GM18907 (cell line): ENCODE measurements around the gene SYNJ1.
"Not testable (repeated sequence)": the region's sequence is repeated elsewhere in the genome, so short reads cannot be mapped to it uniquely, and the experiment has no call there.

Experiments
- ATAC-seq: cut with Tn5 transposase; IDR thresholded peaks from one replicate; pipeline ENCODE4 v1.9.1; 2021; ENCODE audit warnings: mild to moderate bottlenecking, moderate library complexity; ENCODE audit not compliant: unreplicated experiment

The SYNJ1 gene, protein sequence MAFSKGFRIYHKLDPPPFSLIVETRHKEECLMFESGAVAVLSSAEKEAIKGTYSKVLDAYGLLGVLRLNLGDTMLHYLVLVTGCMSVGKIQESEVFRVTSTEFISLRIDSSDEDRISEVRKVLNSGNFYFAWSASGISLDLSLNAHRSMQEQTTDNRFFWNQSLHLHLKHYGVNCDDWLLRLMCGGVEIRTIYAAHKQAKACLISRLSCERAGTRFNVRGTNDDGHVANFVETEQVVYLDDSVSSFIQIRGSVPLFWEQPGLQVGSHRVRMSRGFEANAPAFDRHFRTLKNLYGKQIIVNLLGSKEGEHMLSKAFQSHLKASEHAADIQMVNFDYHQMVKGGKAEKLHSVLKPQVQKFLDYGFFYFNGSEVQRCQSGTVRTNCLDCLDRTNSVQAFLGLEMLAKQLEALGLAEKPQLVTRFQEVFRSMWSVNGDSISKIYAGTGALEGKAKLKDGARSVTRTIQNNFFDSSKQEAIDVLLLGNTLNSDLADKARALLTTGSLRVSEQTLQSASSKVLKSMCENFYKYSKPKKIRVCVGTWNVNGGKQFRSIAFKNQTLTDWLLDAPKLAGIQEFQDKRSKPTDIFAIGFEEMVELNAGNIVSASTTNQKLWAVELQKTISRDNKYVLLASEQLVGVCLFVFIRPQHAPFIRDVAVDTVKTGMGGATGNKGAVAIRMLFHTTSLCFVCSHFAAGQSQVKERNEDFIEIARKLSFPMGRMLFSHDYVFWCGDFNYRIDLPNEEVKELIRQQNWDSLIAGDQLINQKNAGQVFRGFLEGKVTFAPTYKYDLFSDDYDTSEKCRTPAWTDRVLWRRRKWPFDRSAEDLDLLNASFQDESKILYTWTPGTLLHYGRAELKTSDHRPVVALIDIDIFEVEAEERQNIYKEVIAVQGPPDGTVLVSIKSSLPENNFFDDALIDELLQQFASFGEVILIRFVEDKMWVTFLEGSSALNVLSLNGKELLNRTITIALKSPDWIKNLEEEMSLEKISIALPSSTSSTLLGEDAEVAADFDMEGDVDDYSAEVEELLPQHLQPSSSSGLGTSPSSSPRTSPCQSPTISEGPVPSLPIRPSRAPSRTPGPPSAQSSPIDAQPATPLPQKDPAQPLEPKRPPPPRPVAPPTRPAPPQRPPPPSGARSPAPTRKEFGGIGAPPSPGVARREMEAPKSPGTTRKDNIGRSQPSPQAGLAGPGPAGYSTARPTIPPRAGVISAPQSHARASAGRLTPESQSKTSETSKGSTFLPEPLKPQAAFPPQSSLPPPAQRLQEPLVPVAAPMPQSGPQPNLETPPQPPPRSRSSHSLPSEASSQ (N-terminal part only)

DNA sequence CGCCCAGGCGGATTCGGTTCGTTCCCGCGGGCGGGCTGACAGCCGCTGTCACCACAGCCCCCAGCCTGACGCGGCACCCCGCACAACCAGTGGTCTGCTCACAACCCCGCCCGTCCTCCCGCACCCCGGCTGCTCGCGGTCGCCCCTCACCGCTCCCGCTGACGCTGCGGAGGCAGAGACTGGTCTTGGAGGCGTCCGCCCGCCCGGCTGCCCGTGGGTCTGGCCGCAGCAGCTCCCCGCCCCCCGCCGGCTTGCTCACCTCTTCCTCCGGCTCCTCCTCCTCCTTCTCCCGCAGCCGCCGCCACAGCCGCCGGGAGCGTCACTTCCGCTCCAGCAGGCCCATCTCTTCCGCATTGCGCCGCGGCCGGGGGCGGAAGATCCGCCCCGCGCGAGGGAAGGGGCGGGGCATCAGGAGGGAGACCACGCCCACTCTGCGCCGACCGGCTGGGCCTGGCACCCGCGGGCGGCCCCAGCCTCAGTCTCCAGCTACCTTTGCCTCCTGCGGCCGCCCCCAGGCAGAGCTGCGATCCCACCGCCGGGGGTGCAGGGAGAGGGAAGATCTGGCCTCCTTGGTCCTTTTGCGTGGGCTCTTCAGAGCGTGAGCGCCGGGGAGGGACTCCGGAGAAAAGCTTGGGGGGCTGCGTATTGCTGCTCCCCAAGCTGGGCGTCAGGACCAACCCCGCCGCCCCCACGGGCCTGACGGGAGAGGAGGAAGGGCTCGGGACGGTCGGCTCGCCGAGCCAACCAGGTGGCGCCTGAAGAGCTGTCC, at the start of gene SYNJ1:
TSS of gene SYNJ1 (minus strand) at position 327 of the 769 bp plus-strand sequence. CDS start 1,118 bp downstream, outside the sequence.
- ATAC-seq = peak; percentile 92

DNA sequence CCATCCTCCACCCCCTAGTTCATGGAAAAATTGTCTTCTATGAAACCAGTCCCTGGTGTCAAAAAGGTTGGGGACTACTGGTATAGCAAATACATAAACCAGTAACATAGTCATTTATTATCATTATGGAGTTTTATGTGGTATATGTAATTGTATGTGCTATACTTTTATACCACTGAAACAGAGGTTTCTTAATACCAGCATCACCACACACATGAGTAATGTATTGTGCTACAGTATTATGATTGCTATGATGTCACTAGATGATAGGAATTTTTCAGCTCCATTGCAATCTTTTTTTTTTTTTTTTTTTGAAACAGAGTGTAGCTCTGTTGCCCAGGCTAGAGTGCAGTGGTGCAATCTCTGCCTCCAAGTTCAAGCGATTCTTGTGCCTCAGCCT, 49.5 kb upstream of the SYNJ1 start:
- ATAC-seq = no peak

DNA sequence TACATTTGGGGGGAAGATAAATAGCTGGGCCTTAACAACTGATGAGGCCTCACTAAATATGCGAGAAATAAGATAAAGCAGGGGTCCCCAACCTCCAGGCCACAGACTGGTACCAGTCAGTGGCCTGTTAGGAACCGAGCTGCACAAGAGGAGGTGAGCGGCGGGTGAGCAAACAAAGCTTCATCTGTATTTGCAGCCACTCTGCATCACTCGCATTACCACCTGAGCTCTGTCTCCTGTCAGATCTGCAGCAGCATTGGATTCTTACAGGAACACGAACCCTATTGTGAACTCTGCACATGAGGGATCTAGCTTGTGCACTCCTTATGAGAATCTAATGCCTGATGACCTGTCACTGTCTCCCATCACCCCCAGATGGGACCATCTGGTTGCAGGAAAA, 48.9 kb upstream of the SYNJ1 start:
- no peak for ATAC-seq

DNA sequence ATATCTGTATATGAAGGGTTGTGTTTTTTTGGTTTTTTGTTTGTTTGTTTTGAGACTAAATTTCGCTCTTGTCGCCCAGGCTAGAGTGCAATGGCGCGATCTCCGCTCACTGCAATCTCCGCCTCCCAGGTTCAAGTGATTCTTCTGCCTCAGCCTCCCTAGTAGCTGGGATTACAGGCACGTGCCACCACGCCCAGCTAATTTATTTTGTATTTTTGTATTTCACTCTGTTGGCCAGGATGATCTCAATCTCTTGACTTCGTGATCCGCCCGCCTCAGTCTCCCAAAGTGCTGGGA, 45.2 kb upstream of the SYNJ1 start:
- ATAC-seq = not testable (repeated sequence)

DNA sequence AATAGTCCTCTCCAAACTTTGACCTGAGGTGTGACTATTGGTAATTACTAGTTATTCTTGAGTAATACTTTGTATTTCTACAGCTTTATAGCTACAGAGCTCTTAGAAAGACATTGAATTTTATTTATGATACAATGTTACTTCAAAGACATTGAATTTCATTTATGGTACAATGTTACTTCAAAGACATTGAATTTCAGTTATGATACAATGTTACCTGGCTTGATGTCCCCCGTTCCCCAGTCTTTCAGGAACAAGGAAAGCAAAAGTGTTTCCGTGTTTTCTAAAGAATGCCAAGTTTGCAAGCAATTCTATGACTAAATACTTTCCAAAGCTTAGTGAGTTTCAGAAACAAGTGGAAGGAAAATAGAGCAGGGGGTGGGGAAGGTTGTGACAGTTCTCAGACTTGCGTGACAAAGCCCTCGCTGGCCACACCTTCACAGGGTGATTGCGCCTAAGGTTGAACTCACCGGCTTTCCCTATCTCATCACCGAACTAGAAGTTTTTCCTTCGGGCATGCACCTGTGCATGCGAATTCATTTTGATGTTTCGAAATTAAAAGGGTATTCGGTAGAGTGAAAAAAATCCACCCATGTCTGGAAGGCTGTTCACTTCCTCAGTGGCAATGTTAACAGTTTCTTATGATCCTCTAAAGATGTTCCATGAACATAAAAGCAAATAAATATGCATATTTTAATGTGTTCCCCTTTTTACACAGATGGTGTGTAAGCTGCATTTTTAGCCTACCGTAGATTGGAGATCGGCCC, 44.7 kb upstream of the SYNJ1 start:
- ATAC-seq = no peak

DNA sequence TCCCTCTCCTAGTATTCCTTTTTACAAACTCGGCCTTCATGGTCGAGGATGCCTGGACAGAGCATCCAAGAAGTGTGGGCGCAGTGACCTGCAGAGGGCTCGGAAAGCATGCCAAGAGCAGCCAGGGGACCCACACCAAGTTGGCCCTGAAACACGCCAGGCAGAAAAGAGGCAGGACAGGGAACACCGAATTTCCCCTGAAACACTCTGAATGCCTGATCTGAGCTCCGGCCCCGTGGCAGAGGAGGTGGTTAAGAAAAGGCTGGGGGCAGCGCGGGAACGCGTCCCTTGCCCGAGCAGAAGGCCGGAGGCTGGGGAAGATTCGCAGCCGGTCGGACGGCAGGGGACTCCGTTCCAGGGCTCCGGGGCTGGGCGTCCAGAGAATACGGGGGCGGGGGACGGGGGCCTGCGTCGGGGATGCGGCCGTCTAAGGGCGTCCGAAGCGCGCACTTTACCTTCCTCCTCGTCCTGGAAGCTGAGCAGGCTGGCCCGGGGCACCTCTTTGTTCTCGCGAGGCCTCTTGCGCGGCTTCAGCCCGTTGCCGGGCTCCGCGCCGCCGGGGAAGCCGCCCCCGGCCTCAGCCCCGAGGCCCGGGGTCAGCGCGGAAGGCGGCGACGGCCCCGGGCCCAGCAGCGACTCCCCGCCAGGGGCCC, 43.2 kb upstream of the SYNJ1 start:
- peak; percentile 43 for ATAC-seq

DNA sequence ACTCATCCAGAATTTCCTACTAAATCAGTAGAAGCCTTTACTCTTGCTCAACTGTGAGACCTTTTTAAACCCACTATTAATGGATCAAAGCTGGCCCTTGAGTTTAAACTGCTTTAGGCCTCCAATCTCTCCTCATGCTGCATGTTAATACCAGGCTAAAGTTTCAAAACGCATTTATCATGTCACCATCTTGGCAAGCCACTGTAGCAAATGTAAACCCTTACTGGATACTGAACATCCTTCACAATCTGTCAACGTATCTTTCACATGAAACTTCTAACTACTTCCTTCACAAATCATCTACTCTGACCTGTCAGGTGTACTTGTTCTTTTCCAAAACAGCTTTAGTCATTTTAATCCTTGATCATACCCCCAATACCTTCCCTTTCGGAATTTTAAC, 40.7 kb upstream of the SYNJ1 start:
- no peak for ATAC-seq

DNA sequence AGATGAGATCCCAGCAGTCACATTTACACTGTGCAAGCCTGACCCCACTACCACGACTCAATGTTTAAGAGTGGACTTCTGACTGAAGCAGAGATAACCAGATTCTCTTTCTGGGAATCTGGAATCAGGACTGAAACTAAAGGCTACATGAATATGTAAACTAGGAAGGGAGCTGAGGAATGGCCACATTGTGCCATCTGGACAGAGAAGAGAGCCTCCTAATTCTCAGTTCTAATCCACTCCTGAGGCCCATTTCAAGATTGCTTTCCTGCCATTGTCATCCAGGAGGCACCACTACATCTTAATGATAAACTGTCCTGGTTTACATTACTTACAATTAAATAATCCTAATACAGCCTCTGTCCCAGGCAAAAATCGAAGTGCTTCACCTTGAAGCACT, 37.2 kb upstream of the SYNJ1 start:
- ATAC-seq = no peak

DNA sequence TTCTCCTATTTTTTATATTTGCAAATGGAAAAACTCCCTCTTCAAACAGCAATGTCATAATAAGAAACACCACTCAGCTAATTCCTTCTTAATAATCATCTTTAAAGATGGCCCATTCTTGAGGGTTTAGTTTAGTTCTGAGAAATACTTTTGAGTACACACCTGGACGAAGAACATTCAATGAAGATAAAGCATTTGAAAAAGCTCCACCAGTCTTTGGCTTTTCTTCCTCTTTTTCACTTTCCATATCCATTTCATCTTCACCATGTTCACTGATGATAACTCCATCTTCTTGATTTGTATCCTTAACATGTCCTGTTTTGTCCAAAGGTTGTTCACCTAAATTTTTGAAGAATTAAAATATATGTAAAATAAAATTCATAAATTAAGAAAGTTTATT, 36.4 kb upstream of the SYNJ1 start:
- no peak for ATAC-seq

DNA sequence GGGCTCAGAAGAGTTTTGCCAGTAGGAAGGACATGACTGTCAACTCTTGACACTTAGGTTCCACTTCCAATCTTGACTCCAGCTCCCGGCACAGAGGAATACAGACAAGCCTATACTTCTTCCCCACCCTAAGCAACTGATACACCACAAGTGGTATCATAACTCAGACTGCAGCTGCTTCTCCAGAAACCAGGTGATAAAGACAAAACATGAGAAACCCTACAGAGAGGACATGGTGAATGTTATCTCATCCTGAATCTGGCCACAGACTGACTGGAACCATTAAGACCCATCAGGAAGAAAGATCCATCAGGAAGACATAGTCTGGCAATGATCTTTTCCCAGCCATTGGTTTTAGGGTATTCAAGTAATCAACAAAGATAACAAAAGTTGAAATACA, 30.0 kb upstream of the SYNJ1 start:
- no peak for ATAC-seq

DNA sequence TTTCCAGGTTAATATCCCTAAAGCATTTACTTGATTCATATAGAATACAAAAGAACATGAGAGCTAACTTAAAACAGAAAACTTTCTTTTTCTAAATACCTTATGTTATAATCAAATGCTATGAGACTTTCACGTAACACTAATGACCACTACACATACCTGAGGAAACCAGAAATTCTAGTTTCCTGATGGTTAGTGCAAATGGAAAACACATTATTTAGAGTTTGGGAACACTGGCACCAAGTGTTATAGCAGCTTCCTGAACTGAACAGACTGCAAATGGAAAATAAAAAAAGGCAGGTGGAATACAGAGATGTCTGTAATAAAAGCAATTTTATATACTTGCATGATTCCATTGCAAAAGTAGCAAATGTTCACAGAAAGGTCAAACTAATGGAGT, 28.3 kb upstream of the SYNJ1 start:
- no peak for ATAC-seq

DNA sequence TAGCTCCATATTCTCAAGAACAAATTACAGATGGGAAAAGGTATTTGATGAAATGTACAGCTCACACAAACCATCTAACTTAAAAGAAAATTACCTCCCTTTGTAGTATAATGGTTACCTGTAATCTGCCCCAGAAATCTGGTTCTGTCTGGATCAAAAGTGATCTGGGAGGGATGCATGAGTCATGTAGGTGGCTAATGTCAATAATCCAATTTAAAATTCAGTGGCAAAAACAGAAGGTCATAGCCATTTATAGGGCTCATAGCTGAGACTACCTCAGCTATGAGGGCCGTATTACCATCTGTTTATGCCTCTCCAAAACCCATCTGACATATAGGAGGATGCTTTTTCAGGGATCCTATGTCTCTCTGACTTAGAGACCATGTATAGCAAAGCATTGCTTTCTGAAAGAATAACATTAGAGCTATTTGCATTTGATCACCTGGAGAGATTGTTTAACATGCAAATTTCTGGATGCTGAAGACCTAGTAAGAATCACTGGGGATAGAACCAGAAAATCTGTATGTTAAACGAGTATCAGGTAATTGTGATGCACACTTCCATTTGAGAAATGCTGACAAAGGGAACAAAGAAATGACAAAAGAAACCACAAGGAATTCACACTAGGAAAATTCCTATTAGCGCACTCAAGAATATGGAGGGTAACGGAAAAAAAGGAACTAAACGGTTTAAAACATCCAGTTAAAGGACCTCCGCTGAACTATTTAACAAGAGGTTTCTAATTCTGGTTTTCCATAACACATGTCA, 26.2 kb upstream of the SYNJ1 start:
- no peak for ATAC-seq

DNA sequence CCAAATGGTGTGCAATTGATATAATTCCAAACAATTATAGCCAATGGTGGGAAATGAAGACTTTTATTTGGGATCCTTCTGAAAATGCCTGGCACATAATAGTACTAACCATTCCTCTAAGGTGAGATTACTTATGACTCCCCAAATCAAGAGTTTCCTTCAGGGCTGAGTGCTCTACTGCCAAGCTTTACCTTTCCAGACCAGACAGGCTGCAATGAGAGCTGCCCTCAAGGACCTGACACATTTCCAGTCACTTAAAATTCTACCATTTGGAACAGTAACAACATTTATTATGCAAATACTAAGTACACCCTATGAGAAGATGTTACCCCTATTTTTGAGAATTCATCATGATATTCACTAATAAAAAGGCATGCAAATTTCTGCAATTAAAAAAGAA, 22.6 kb upstream of the SYNJ1 start:
- no peak for ATAC-seq

DNA sequence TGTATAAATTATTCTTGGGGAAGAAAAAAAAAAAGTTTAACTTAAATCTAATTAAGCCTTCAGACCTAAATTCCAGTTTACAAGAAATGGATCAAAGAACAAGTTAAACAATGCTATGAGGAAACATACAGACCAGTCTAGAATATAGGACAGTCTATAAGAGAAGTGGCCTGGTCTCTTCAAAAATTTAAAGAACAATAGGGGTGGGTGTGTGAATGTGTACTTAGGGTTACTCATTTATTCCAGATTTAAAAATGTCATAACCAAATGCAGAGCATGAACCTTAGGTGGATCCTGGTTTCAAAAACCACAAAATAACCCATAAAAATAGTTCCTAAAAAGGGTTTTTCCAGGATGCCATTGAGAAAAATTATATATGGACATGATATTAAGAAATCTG, 21.8 kb upstream of the SYNJ1 start:
- no peak for ATAC-seq

DNA sequence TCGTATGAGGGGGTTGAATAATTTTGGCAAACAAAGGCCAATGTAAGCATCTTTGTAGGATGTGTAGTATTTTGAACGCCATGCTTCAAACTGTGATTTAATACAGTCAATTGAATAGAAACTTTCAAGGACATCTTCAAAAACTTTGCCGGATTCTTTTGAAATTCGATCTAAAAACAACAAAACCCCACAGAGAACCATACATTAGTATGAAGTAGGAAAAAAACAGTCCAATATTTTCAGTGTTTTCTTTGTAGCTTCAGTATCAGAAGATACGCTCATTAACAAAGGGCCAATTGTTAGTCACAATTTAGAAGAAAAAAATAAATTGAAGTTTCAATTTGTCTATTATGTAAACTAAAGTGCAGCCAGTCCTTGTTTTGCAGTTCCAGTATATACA, 20.7 kb upstream of the SYNJ1 start:
- ATAC-seq = no peak

DNA sequence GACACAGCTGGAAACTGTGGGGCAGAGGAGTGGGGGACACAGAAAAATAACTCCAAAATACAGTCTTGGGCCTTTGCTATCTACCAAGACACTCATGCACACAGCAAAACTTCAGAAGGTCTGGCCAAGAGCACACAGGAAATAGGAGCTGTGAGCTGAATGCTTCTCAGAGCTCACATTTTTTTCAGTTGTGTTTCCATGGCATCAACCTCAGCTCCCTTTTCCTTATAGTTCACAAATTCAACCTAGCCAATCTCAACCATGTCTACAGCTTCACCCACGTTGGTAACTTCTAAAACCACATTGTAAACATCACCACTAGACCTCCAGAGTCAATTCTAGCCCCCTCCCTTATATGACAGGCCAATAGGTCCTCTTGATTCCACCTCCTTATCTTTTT, 19.6 kb upstream of the SYNJ1 start:
- ATAC-seq = no peak

DNA sequence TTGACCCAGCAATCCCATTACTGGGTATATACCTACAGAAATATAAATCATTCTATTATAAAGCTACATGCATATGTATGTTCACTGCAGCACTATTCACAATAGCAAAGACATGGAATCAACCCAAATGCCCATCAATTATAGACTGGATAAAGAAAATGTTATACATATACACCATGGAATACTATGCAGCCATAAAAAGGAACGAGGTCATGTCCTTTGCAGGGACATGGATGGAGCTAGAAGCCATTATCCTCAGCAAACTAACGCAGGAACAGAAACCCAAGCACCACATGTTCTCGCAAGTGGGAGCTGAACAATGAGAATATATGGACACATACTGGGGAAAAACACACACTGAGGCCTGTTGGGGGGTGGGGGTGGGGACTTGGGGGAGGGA, 18.9 kb upstream of the SYNJ1 start:
- not testable (repeated sequence) for ATAC-seq

DNA sequence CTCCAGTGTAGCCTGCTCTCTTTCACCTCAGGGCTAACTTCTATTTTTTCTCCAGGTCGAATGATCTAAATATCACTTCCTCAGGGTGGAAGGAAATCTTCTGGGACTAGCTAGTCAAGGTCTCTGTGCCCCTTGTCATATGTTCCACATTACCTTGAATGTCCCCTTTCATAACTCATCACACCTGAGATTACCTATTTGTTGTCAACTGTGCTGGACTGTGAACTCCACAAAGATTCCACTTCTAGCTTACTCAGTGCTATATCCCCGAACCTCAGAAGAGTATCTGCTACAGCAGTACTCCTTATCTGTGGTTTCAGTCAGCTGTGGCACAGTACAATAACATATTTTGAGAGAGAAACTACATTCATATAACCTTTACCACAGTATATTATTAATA, 14.6 kb upstream of the SYNJ1 start:
- ATAC-seq = no peak

DNA sequence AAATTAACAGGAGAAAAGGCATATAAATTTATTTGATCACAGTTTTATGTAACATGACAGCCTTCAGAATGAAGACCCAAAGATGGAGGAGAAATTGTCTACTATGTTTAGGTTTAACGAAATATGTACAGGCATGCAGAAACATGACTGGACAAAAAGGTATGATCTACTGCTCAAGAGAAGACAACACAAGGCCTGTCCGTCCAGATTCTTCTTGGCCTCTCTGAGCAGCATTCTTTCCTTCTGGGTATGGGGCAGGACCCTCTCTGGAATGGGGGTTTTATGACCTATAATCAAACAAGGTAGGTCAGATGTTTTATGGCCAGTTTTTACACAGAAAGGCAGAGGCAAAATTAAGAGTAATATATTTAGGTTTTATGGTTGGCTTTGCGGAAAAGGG, 13.5 kb upstream of the SYNJ1 start:
- ATAC-seq = no peak
